ENCODE results near the gene ARPC2. TPM values are rescaled to one million over a fixed set of nuclear protein-coding genes. Genes with fewer than 3 reads are reported as not detected.

Gene ARPC2
- total RNA-seq, 5 donors from 2014 or later (not counting 1 experiment from before 2014, with no cell fraction given), result 347 to 487 (median 390) TPM

GRCh38 chr2:218187296-218188015 lies 29.5 kb upstream of the ARPC2 start:
- Mint-ChIP-seq H3K36me3 (no peaks in the 10 kb centered on the region), H3K4me1 (peaks cover 8 to 13% (median 9%) of the 10 kb centered on the region in 3 donors), H3K4me3 (no peak overlapping the region), H3K27me3 (peaks cover 0 to 2% of the 10 kb centered on the region in 2 donors), H3K27ac (no peak overlapping the region), H3K9me3 (no peaks in the 10 kb centered on the region)
- DNase-seq (no peak), ATAC-seq (replicated peaks in 1 of 4) (no peak)
- ChIA-PET POLR2A (interaction anchor here in 1 of 2 donors (0.6 kb wide), 1 partner anchor 41 kb away, joined by 3 read pairs; no protein-coding TSS in a partner anchor), CTCF (interaction anchor here (0.5 to 1.2 kb wide), 6 partner anchors 22 to 856 kb away, joined by 3 to 4 read pairs (median 3); partner anchors contain the start of gene ARPC2 (in 1 of the 2))
- no peak overlapping the region for H3K27ac ChIP-seq (ENCODE audit: low read length)
- no peaks in the 10 kb centered on the region for H3K36me3 ChIP-seq (ENCODE audit: control insufficient read depth in 2 of 2, extremely low read depth in 1 of 2, insufficient read depth in 1 of 2, low read length in 1 of 2)
- no peaks in the 10 kb centered on the region for H3K9me3 ChIP-seq
- WGBS (ENCODE audit: insufficient coverage), result 94% methylated on average over 2 of the region's 4 CpGs
- no peaks in the 10 kb centered on the region for H3K27me3 ChIP-seq (replicated peaks in 1 of 2; ENCODE audit: control insufficient read depth in 2 of 2, extremely low read depth in 1 of 2, insufficient read depth in 2 of 2, low read length in 1 of 2)
- no peak overlapping the region for H3K4me3 ChIP-seq (ENCODE audit: control insufficient read depth in 1 of 2, extremely low read depth in 1 of 2, low read length in 1 of 2)
- peaks cover 0 to 7% of the 10 kb centered on the region in 2 experiments for H3K4me1 ChIP-seq (ENCODE audit: control insufficient read depth in 1 of 2, extremely low read depth in 1 of 2, insufficient read depth in 2 of 2, low read length in 2 of 2)

- POLR2A ChIA-PET, result interaction anchor here in 1 of 2 donors (0.5 kb wide), 1 partner anchor 37 kb away, joined by 5 read pairs; no protein-coding TSS in a partner anchor
- no peaks in the 10 kb centered on the region for H3K9me3 Mint-ChIP-seq
- Histone ChIP-seq H3K4me1 (ENCODE audit: control insufficient read depth in 1 of 2, extremely low read depth in 1 of 2, insufficient read depth in 2 of 2, low read length in 2 of 2) (peaks cover 0 to 7% of the 10 kb centered on the region in 2 experiments), H3K9me3 (no peaks in the 10 kb centered on the region), H3K4me3 (ENCODE audit: control insufficient read depth in 1 of 2, extremely low read depth in 1 of 2, low read length in 1 of 2) (no peak overlapping the region), H3K27ac (ENCODE audit: low read length) (no peak overlapping the region), H3K27me3 (replicated peaks in 1 of 2; ENCODE audit: control insufficient read depth in 2 of 2, extremely low read depth in 1 of 2, insufficient read depth in 2 of 2, low read length in 1 of 2) (no peaks in the 10 kb centered on the region), H3K36me3 (ENCODE audit: control insufficient read depth in 2 of 2, extremely low read depth in 1 of 2, insufficient read depth in 1 of 2, low read length in 1 of 2) (no peaks in the 10 kb centered on the region)
- no peak overlapping the region for H3K27ac Mint-ChIP-seq
- ATAC-seq (replicated peaks in 1 of 4), result no peak
- H3K36me3 Mint-ChIP-seq, result no peaks in the 10 kb centered on the region
- WGBS (ENCODE audit: insufficient coverage), result 94% methylated on average over 2 of the region's 2 CpGs
- no peak overlapping the region for H3K4me3 Mint-ChIP-seq
- CTCF ChIA-PET, result no interaction called here
- peaks cover 8 to 13% (median 9%) of the 10 kb centered on the region in 3 donors for H3K4me1 Mint-ChIP-seq
- DNase-seq, result no peak
- peaks cover 0 to 2% of the 10 kb centered on the region in 2 donors for H3K27me3 Mint-ChIP-seq
Measured at GRCh38 chr2:218188528-218188927, 28.5 kb upstream of the ARPC2 start.

- POLR2A ChIA-PET, result no interaction called here
- H3K27me3 Mint-ChIP-seq, result peaks cover 0 to 8% of the 10 kb centered on the region in 2 donors
- Histone ChIP-seq H3K9me3 (no peaks in the 10 kb centered on the region), H3K4me1 (ENCODE audit: control insufficient read depth in 1 of 2, extremely low read depth in 1 of 2, insufficient read depth in 2 of 2, low read length in 2 of 2) (no peaks in the 10 kb centered on the region), H3K27ac (ENCODE audit: low read length) (no peak overlapping the region), H3K36me3 (ENCODE audit: control insufficient read depth in 2 of 2, extremely low read depth in 1 of 2, insufficient read depth in 1 of 2, low read length in 1 of 2) (no peaks in the 10 kb centered on the region), H3K4me3 (ENCODE audit: control insufficient read depth in 1 of 2, extremely low read depth in 1 of 2, low read length in 1 of 2) (no peak overlapping the region), H3K27me3 (replicated peaks in 1 of 2; ENCODE audit: control insufficient read depth in 2 of 2, extremely low read depth in 1 of 2, insufficient read depth in 2 of 2, low read length in 1 of 2) (peaks cover 0 to 6% of the 10 kb centered on the region in 2 experiments)
- H3K4me3 Mint-ChIP-seq, result no peak overlapping the region
- H3K4me1 Mint-ChIP-seq, result peaks cover 0 to 4% (median 0%) of the 10 kb centered on the region in 3 donors
- no peaks in the 10 kb centered on the region for H3K9me3 Mint-ChIP-seq
- DNase-seq, result no peak
- no peak overlapping the region for H3K27ac Mint-ChIP-seq
- WGBS (ENCODE audit: insufficient coverage), result 80% methylated on average over 1 of the region's 3 CpGs
- CTCF ChIA-PET, result no interaction called here
- ATAC-seq (replicated peaks in 1 of 4), result no peak
- H3K36me3 Mint-ChIP-seq, result no peaks in the 10 kb centered on the region
Measured at GRCh38 chr2:218192902-218193430, 24.0 kb upstream of the ARPC2 start.

GRCh38 chr2:218193701-218194100 lies 23.3 kb upstream of the ARPC2 start:
- Mint-ChIP-seq H3K4me1 (peaks cover 0 to 4% (median 0%) of the 10 kb centered on the region in 3 donors), H3K36me3 (no peaks in the 10 kb centered on the region), H3K9me3 (no peaks in the 10 kb centered on the region), H3K4me3 (no peak overlapping the region), H3K27ac (no peak overlapping the region), H3K27me3 (peaks cover 0 to 12% of the 10 kb centered on the region in 2 donors)
- H3K9me3 ChIP-seq, result no peaks in the 10 kb centered on the region
- no peaks in the 10 kb centered on the region for H3K4me1 ChIP-seq (ENCODE audit: control insufficient read depth in 1 of 2, extremely low read depth in 1 of 2, insufficient read depth in 2 of 2, low read length in 2 of 2)
- ChIA-PET POLR2A (no interaction called here), CTCF (no interaction called here)
- H3K27ac ChIP-seq (ENCODE audit: low read length), result no peak overlapping the region
- peaks cover 0 to 8% of the 10 kb centered on the region in 2 experiments for H3K27me3 ChIP-seq (replicated peaks in 1 of 2; ENCODE audit: control insufficient read depth in 2 of 2, extremely low read depth in 1 of 2, insufficient read depth in 2 of 2, low read length in 1 of 2)
- no peak for DNase-seq
- no peaks in the 10 kb centered on the region for H3K36me3 ChIP-seq (ENCODE audit: control insufficient read depth in 2 of 2, extremely low read depth in 1 of 2, insufficient read depth in 1 of 2, low read length in 1 of 2)
- whole genome bisulfite sequencing (ENCODE audit: insufficient coverage), result 100% methylated on average over 4 of the region's 4 CpGs
- no peak overlapping the region for H3K4me3 ChIP-seq (ENCODE audit: control insufficient read depth in 1 of 2, extremely low read depth in 1 of 2, low read length in 1 of 2)
- no peak for ATAC-seq (replicated peaks in 1 of 4)

- Histone ChIP-seq H3K27me3 (replicated peaks in 1 of 2; ENCODE audit: control insufficient read depth in 2 of 2, extremely low read depth in 1 of 2, insufficient read depth in 2 of 2, low read length in 1 of 2) (peaks cover 2 to 12% of the 10 kb centered on the region in 2 experiments), H3K4me1 (ENCODE audit: control insufficient read depth in 1 of 2, extremely low read depth in 1 of 2, insufficient read depth in 2 of 2, low read length in 2 of 2) (no peaks in the 10 kb centered on the region), H3K9me3 (no peaks in the 10 kb centered on the region), H3K27ac (ENCODE audit: low read length) (no peak overlapping the region), H3K4me3 (ENCODE audit: control insufficient read depth in 1 of 2, extremely low read depth in 1 of 2, low read length in 1 of 2) (no peak overlapping the region), H3K36me3 (ENCODE audit: control insufficient read depth in 2 of 2, extremely low read depth in 1 of 2, insufficient read depth in 1 of 2, low read length in 1 of 2) (no peaks in the 10 kb centered on the region)
- H3K36me3 Mint-ChIP-seq, result no peaks in the 10 kb centered on the region
- H3K4me3 Mint-ChIP-seq, result no peak overlapping the region
- H3K27me3 Mint-ChIP-seq, result peaks cover 0 to 12% of the 10 kb centered on the region in 2 donors
- H3K27ac Mint-ChIP-seq, result no peak overlapping the region
- H3K4me1 Mint-ChIP-seq, result peaks cover 0 to 4% (median 0%) of the 10 kb centered on the region in 3 donors
- H3K9me3 Mint-ChIP-seq, result no peaks in the 10 kb centered on the region
- ChIA-PET CTCF (no interaction called here), POLR2A (no interaction called here)
- WGBS (ENCODE audit: insufficient coverage), result no CpG with 5 or more reads among the region's 3 CpGs
- DNase-seq (no peak), ATAC-seq (replicated peaks in 1 of 4) (no peak)
Measured at GRCh38 chr2:218194880-218195279, 22.1 kb upstream of the ARPC2 start.

- Histone ChIP-seq H3K27ac (ENCODE audit: low read length) (no peak overlapping the region), H3K36me3 (ENCODE audit: control insufficient read depth in 2 of 2, extremely low read depth in 1 of 2, insufficient read depth in 1 of 2, low read length in 1 of 2) (no peaks in the 10 kb centered on the region), H3K4me3 (ENCODE audit: control insufficient read depth in 1 of 2, extremely low read depth in 1 of 2, low read length in 1 of 2) (no peak overlapping the region), H3K27me3 (replicated peaks in 1 of 2; ENCODE audit: control insufficient read depth in 2 of 2, extremely low read depth in 1 of 2, insufficient read depth in 2 of 2, low read length in 1 of 2) (peaks cover 2 to 12% of the 10 kb centered on the region in 2 experiments), H3K4me1 (ENCODE audit: control insufficient read depth in 1 of 2, extremely low read depth in 1 of 2, insufficient read depth in 2 of 2, low read length in 2 of 2) (no peaks in the 10 kb centered on the region), H3K9me3 (no peaks in the 10 kb centered on the region)
- Mint-ChIP-seq H3K9me3 (no peaks in the 10 kb centered on the region), H3K4me1 (peaks cover 0 to 4% (median 0%) of the 10 kb centered on the region in 3 donors), H3K27me3 (peaks cover 0 to 12% of the 10 kb centered on the region in 2 donors), H3K36me3 (no peaks in the 10 kb centered on the region), H3K4me3 (no peak overlapping the region), H3K27ac (no peak overlapping the region)
- ATAC-seq (replicated peaks in 1 of 4), result no peak
- no peak for DNase-seq
- 83% methylated on average over 1 of the region's 4 CpGs for WGBS (ENCODE audit: insufficient coverage)
- ChIA-PET CTCF (no interaction called here), POLR2A (no interaction called here)
Measured at GRCh38 chr2:218196974-218197373, 20.0 kb upstream of the ARPC2 start.

Measured in T-cell (primary cell).